CD8-positive, alpha-beta memory T cell (primary cell): ENCODE measurements around the gene BBS9. TPM values are rescaled to one million over a fixed set of nuclear protein-coding genes. Genes with fewer than 3 reads are reported as not detected.

Experiments used
- CTCF ChIA-PET: fragments of 350-600 bp; sonication (Branson Sonifier 250); formaldehyde crosslinking; loops from one replicate; lab custom pipeline; 2021; ENCODE audit warnings: antibody characterized with exemption; lab: Charles Lee
- POLR2A ChIA-PET: fragments of 350-600 bp; sonication (Branson Sonifier 250); formaldehyde crosslinking; loops from one replicate; lab custom pipeline; 2021; ENCODE audit warnings: antibody characterized with exemption; lab: Charles Lee
- DNase-seq, 5 donors: peaks; one replicate each; pipeline versions ENCODE4 v3.0.0 to v3.0.0-alpha.2; 2020 to 2022; ENCODE audit warnings: mixed read lengths in 1 of 5
- H3K27ac ChIP-seq: one replicate; pipeline ENCODE4 v1.7.0; 2013; ENCODE audit warnings: low read depth, mild to moderate bottlenecking, low read length, moderate library complexity
- H3K27me3 ChIP-seq: 2 replicates; pipeline ENCODE4 v1.7.0; 2013; ENCODE audit warnings: low read length, mild to moderate bottlenecking; ENCODE audit not compliant: insufficient read depth, poor library complexity, severe bottlenecking
- H3K36me3 ChIP-seq: 2 replicates; pipeline ENCODE4 v1.7.0; 2013; ENCODE audit warnings: mild to moderate bottlenecking, low read length, moderate library complexity; ENCODE audit not compliant: insufficient read depth
- H3K4me1 ChIP-seq: 2 replicates; pipeline ENCODE4 v1.7.0; 2013; ENCODE audit warnings: mild to moderate bottlenecking, low read length, moderate library complexity; ENCODE audit not compliant: insufficient read depth
- H3K4me3 ChIP-seq: 2 replicates; pipeline ENCODE4 v1.7.0; 2013; ENCODE audit warnings: mild to moderate bottlenecking, low read length
- H3K9me3 ChIP-seq: 2 replicates; pipeline ENCODE4 v1.7.0; 2013; ENCODE audit warnings: mild to moderate bottlenecking, low read length
- H3K27ac Mint-ChIP-seq, 8 donors: one replicate each; pipeline ENCODE4 v1.8.0; 2020 to 2021; ENCODE audit warnings: mixed read lengths in 8 of 8, mild to moderate bottlenecking in 6 of 8, inconsistent platforms in 3 of 8, moderate library complexity in 3 of 8
- H3K27me3 Mint-ChIP-seq, 2 donors: one replicate each; pipeline ENCODE4 v1.8.0; 2020 to 2021; ENCODE audit warnings: mixed read lengths in 2 of 2, mild to moderate bottlenecking in 1 of 2, moderate library complexity in 1 of 2
- H3K36me3 Mint-ChIP-seq, 3 donors: one replicate each; pipeline ENCODE4 v1.8.0; 2020 to 2021; ENCODE audit warnings: mixed read lengths in 3 of 3, inconsistent platforms in 1 of 3, mild to moderate bottlenecking in 1 of 3
- H3K4me1 Mint-ChIP-seq, 3 donors: one replicate each; pipeline ENCODE4 v1.8.0; 2020 to 2021; ENCODE audit warnings: mixed read lengths in 3 of 3, inconsistent platforms in 1 of 3, mild to moderate bottlenecking in 1 of 3
- H3K4me3 Mint-ChIP-seq, 7 donors: one replicate each; pipeline ENCODE4 v1.8.0; 2020 to 2021; ENCODE audit warnings: mixed read lengths in 7 of 7, mild to moderate bottlenecking in 6 of 7, moderate library complexity in 4 of 7, inconsistent platforms in 2 of 7
- H3K9me3 Mint-ChIP-seq, 5 donors: one replicate each; pipeline ENCODE4 v1.8.0; 2020 to 2022; ENCODE audit warnings: mixed read lengths in 5 of 5, mild to moderate bottlenecking in 3 of 5, moderate library complexity in 2 of 5, inconsistent platforms in 1 of 5
- polyA plus RNA-seq: library from polyadenylated mRNA; unstranded; fragments of 300-500 nt; fragmentation: Illumina TruSeq; gene quantifications from one replicate; pipeline ENCODE4 v1.2.3, GENCODE V29; 2021
- total RNA-seq, 2 experiments: library from RNA; stranded (reverse); gene quantifications; one replicate each; pipeline ENCODE4 v1.2.3, GENCODE V29; 2021

Gene BBS9
- total and polyA plus RNA-seq, 3 experiments from 2014 or later: 10.0 to 14.6 (median 11.1) TPM

GRCh38 chr7:33156441-33156840 is 27.1 kb downstream of the BBS9 start:
- Histone ChIP-seq H3K27me3 (no peaks in the 10 kb centered on the region), H3K4me3 (no peak overlapping the region), H3K4me1 (no peaks in the 10 kb centered on the region), H3K36me3 (no peaks in the 10 kb centered on the region), H3K27ac (no peak overlapping the region), H3K9me3 (no peaks in the 10 kb centered on the region)
- Mint-ChIP-seq H3K9me3 (peaks cover 0 to 4% (median 2%) of the 10 kb centered on the region in 5 donors), H3K4me3 (no peak overlapping the region), H3K27me3 (no peaks in the 10 kb centered on the region), H3K36me3 (peaks cover 21 to 56% (median 24%) of the 10 kb centered on the region in 3 donors), H3K27ac (peak overlapping the region in 1 of 8 donors; percentile 12), H3K4me1 (peaks cover 0 to 1% (median 0%) of the 10 kb centered on the region in 3 donors)
- DNase-seq: no peak
- CTCF ChIA-PET: no interaction called here
- POLR2A ChIA-PET: no interaction called here

- POLR2A ChIA-PET: no interaction called here
- Mint-ChIP-seq H3K36me3 (peaks cover 27 to 59% (median 32%) of the 10 kb centered on the region in 3 donors), H3K9me3 (peaks cover 0 to 4% (median 2%) of the 10 kb centered on the region in 5 donors), H3K4me1 (peaks cover 0 to 3% (median 1%) of the 10 kb centered on the region in 3 donors), H3K4me3 (no peak overlapping the region), H3K27ac (peak overlapping the region in 1 of 8 donors; percentile 14), H3K27me3 (no peaks in the 10 kb centered on the region)
- Histone ChIP-seq H3K27ac (no peak overlapping the region), H3K27me3 (no peaks in the 10 kb centered on the region), H3K9me3 (no peaks in the 10 kb centered on the region), H3K36me3 (no peaks in the 10 kb centered on the region), H3K4me3 (no peak overlapping the region), H3K4me1 (no peaks in the 10 kb centered on the region)
- DNase-seq: no peak
- CTCF ChIA-PET: no interaction called here
Measured at GRCh38 chr7:33157311-33157710, 27.9 kb downstream of the BBS9 start.

- Histone ChIP-seq H3K27ac (no peak overlapping the region), H3K27me3 (no peaks in the 10 kb centered on the region), H3K9me3 (no peaks in the 10 kb centered on the region), H3K36me3 (no peaks in the 10 kb centered on the region), H3K4me1 (no peaks in the 10 kb centered on the region), H3K4me3 (no peak overlapping the region)
- ChIA-PET POLR2A (no interaction called here), CTCF (no interaction called here)
- no peak overlapping the region for H3K27ac Mint-ChIP-seq
- peaks cover 0 to 3% (median 3%) of the 10 kb centered on the region in 3 donors for H3K4me1 Mint-ChIP-seq
- no peak for DNase-seq
- H3K4me3 Mint-ChIP-seq: no peak overlapping the region
- peaks cover 31 to 62% (median 37%) of the 10 kb centered on the region in 3 donors for H3K36me3 Mint-ChIP-seq
- no peaks in the 10 kb centered on the region for H3K27me3 Mint-ChIP-seq
- H3K9me3 Mint-ChIP-seq: peaks cover 0 to 4% (median 2%) of the 10 kb centered on the region in 5 donors
Measured at GRCh38 chr7:33157781-33158180, 28.4 kb downstream of the BBS9 start.

- POLR2A ChIA-PET: no interaction called here
- H3K9me3 Mint-ChIP-seq: peaks cover 0 to 11% (median 0%) of the 10 kb centered on the region in 5 donors
- H3K27ac Mint-ChIP-seq: peak overlapping the region in 1 of 8 donors; percentile 6
- H3K27ac ChIP-seq: no peak overlapping the region
- H3K4me1 ChIP-seq: no peaks in the 10 kb centered on the region
- no peaks in the 10 kb centered on the region for H3K27me3 ChIP-seq
- no peak overlapping the region for H3K4me3 ChIP-seq
- CTCF ChIA-PET: interaction anchor here (2.0 kb wide), 1 partner anchor 8 kb away, joined by 6 read pairs; no protein-coding TSS in a partner anchor
- no peaks in the 10 kb centered on the region for H3K36me3 ChIP-seq
- H3K27me3 Mint-ChIP-seq: no peaks in the 10 kb centered on the region
- H3K9me3 ChIP-seq: no peaks in the 10 kb centered on the region
- H3K4me3 Mint-ChIP-seq: no peak overlapping the region
- H3K36me3 Mint-ChIP-seq: peaks cover 16 to 34% (median 28%) of the 10 kb centered on the region in 3 donors
- DNase-seq: no peak
- H3K4me1 Mint-ChIP-seq: no peaks in the 10 kb centered on the region
Measured at GRCh38 chr7:33177876-33178275, 48.5 kb downstream of the BBS9 start.

DNA sequence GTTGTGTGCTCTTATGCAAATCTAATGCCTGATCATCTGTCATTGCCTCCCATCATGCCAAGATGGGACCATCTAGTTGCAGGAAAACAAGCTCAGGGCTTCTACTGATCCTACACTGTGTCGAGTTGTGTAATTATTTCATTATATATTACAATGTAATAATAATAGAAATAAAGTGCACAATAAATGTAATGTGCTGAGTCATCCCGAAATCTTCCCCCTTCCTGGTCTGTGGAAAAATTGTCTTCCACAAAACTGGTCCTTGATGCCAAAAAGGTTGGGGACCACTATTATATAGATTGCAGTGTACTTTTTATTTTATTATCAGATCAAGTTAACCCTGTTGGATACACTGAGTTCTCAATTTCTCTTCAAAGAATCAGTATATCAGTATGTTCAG is 50.2 kb downstream of the BBS9 start:
- no peak overlapping the region for H3K4me3 Mint-ChIP-seq
- H3K27ac ChIP-seq: no peak overlapping the region
- H3K27me3 ChIP-seq: no peaks in the 10 kb centered on the region
- ChIA-PET POLR2A (no interaction called here), CTCF (no interaction called here)
- H3K9me3 Mint-ChIP-seq: peaks cover 0 to 6% (median 0%) of the 10 kb centered on the region in 5 donors
- no peaks in the 10 kb centered on the region for H3K36me3 ChIP-seq
- DNase-seq: no peak
- H3K36me3 Mint-ChIP-seq: peaks cover 16 to 36% (median 22%) of the 10 kb centered on the region in 3 donors
- H3K27ac Mint-ChIP-seq: no peak overlapping the region
- no peaks in the 10 kb centered on the region for H3K4me1 Mint-ChIP-seq
- no peaks in the 10 kb centered on the region for H3K9me3 ChIP-seq
- no peak overlapping the region for H3K4me3 ChIP-seq
- H3K27me3 Mint-ChIP-seq: no peaks in the 10 kb centered on the region
- no peaks in the 10 kb centered on the region for H3K4me1 ChIP-seq

- Mint-ChIP-seq H3K4me3 (no peak overlapping the region), H3K9me3 (peaks cover 0 to 6% (median 0%) of the 10 kb centered on the region in 5 donors), H3K36me3 (peaks cover 14 to 26% (median 21%) of the 10 kb centered on the region in 3 donors), H3K27me3 (no peaks in the 10 kb centered on the region), H3K4me1 (peaks cover 0 to 3% (median 0%) of the 10 kb centered on the region in 3 donors), H3K27ac (no peak overlapping the region)
- Histone ChIP-seq H3K27ac (no peak overlapping the region), H3K36me3 (no peaks in the 10 kb centered on the region), H3K4me3 (no peak overlapping the region), H3K9me3 (no peaks in the 10 kb centered on the region), H3K27me3 (no peaks in the 10 kb centered on the region), H3K4me1 (no peaks in the 10 kb centered on the region)
- CTCF ChIA-PET: interaction anchor here (1.3 to 1.5 kb wide), 2 partner anchors 713 to 749 kb away, joined by 5 read pairs; no protein-coding TSS in a partner anchor
- POLR2A ChIA-PET: no interaction called here
- no peak for DNase-seq
Measured at GRCh38 chr7:33183504-33183903, 54.1 kb downstream of the BBS9 start.

DNA sequence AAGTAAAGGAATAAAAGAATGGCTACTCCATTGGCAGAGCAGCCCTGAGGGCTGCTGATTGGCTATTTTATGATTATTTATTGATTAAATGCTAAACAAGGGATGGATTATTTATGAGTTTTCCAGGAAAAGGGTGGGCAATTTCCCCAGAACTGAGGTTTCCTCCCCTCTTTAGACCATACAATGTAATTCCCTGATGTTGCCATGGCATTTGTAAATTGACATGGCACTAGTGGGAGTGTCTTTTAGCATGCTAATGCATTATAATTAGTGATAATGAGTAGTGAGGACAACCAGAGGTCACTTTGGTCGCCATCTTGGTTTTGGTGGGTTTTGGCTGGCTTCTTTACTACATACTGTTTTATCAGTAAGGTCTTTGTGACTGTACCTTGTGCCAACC is 55.5 kb downstream of the BBS9 start:
- Histone ChIP-seq H3K4me3 (no peak overlapping the region), H3K27me3 (no peaks in the 10 kb centered on the region), H3K27ac (no peak overlapping the region), H3K9me3 (no peaks in the 10 kb centered on the region), H3K4me1 (no peaks in the 10 kb centered on the region), H3K36me3 (no peaks in the 10 kb centered on the region)
- Mint-ChIP-seq H3K4me1 (peaks cover 0 to 4% (median 0%) of the 10 kb centered on the region in 3 donors), H3K4me3 (no peak overlapping the region), H3K9me3 (peaks cover 0 to 3% (median 0%) of the 10 kb centered on the region in 5 donors), H3K36me3 (peaks cover 8 to 14% (median 9%) of the 10 kb centered on the region in 3 donors), H3K27ac (no peak overlapping the region), H3K27me3 (no peaks in the 10 kb centered on the region)
- ChIA-PET POLR2A (no interaction called here), CTCF (interaction anchor here (0.7 to 2.4 kb wide), 5 partner anchors 8 to 749 kb away, joined by 3 to 16 read pairs (median 4); no protein-coding TSS in a partner anchor)
- DNase-seq: no peak

GRCh38 chr7:33185786-33186185 is 56.4 kb downstream of the BBS9 start:
- H3K9me3 ChIP-seq: no peaks in the 10 kb centered on the region
- no peak overlapping the region for H3K4me3 ChIP-seq
- peak in 2 of 5 donors; percentile 9 to 14 for DNase-seq
- ChIA-PET POLR2A (interaction anchor here (0.6 kb wide), 1 partner anchor 549 kb away, joined by 4 read pairs; no protein-coding TSS in a partner anchor), CTCF (interaction anchor here (0.7 to 2.4 kb wide), 6 partner anchors 8 to 749 kb away, joined by 3 to 16 read pairs (median 4); no protein-coding TSS in a partner anchor)
- H3K36me3 ChIP-seq: no peaks in the 10 kb centered on the region
- no peaks in the 10 kb centered on the region for H3K9me3 Mint-ChIP-seq
- H3K36me3 Mint-ChIP-seq: peaks cover 3 to 8% (median 4%) of the 10 kb centered on the region in 3 donors
- H3K27me3 ChIP-seq: no peaks in the 10 kb centered on the region
- peaks cover under 1% of the 10 kb centered on the region for H3K4me1 ChIP-seq
- no peak overlapping the region for H3K4me3 Mint-ChIP-seq
- H3K27ac Mint-ChIP-seq: no peak overlapping the region
- H3K4me1 Mint-ChIP-seq: peaks cover 5 to 9% (median 6%) of the 10 kb centered on the region in 3 donors
- no peak overlapping the region for H3K27ac ChIP-seq
- no peaks in the 10 kb centered on the region for H3K27me3 Mint-ChIP-seq
